Neural cell (in vitro differentiated cells): Measurements from ENCODE around the gene FBLN2. TPM values are rescaled to one million over a fixed set of nuclear protein-coding genes. Genes with fewer than 3 reads are reported as not detected.

Source experiments
- H2AFZ ChIP-seq: fragments of 200-600, 300-800 bp; sonication (generic), shearing (Covaris generic); 2 replicates; pipeline ENCODE4 v1.6.0; 2014; ENCODE audit warnings: low read depth, mild to moderate bottlenecking, antibody characterized with exemption, low read length, moderate library complexity
- H3F3A ChIP-seq: fragments of 200-600 bp; shearing (Covaris generic); 2 replicates; pipeline ENCODE4 v1.6.1; 2016; ENCODE audit warnings: mild to moderate bottlenecking, moderate library complexity, mixed read lengths, antibody characterized with exemption, low read length; ENCODE audit not compliant: insufficient read depth, poor library complexity, severe bottlenecking
- H3K27ac ChIP-seq: fragments of 200-600, 300-800 bp; sonication (generic), shearing (Covaris generic); 2 replicates; pipeline ENCODE4 v1.5.1; 2014; ENCODE audit warnings: mild to moderate bottlenecking, low read length, moderate library complexity
- H3K27me3 ChIP-seq: fragments of 300-800, 200-600 bp; sonication (generic), shearing (Covaris generic); 2 replicates; pipeline ENCODE4 v1.6.0; 2014; ENCODE audit warnings: mild to moderate bottlenecking, low read depth, low read length, moderate library complexity; ENCODE audit not compliant: insufficient read depth
- H3K36me3 ChIP-seq: fragments of 300-800, 200-600 bp; sonication (generic), shearing (Covaris generic); 2 replicates; pipeline ENCODE4 v1.5.1; 2014; ENCODE audit warnings: mild to moderate bottlenecking, antibody characterized with exemption, low read length, moderate library complexity; ENCODE audit not compliant: insufficient read depth
- H3K4me2 ChIP-seq: fragments of 300-800, 200-600 bp; sonication (generic), shearing (Covaris generic); 2 replicates; pipeline ENCODE4 v1.6.0; 2014; ENCODE audit warnings: mild to moderate bottlenecking, low read length
- H3K4me3 ChIP-seq: fragments of 300-800, 200-600 bp; sonication (generic), shearing (Covaris generic); 2 replicates; pipeline ENCODE4 v1.5.1; 2014; ENCODE audit warnings: mild to moderate bottlenecking, low read length, moderate library complexity
- H3K79me2 ChIP-seq: fragments of 200-600 bp; shearing (Covaris generic); replicated peaks from 2 replicates; pipeline ENCODE4 v1.6.0; 2014; ENCODE audit warnings: mild to moderate bottlenecking, low read length, moderate library complexity; ENCODE audit not compliant: insufficient read depth
- H3K9ac ChIP-seq: fragments of 300-800, 200-600 bp; sonication (generic), shearing (Covaris generic); 2 replicates; pipeline ENCODE4 v1.6.1; 2016; ENCODE audit warnings: mild to moderate bottlenecking, low read length, mixed read lengths
- H3K9me2 ChIP-seq: fragments of 200-600 bp; shearing (Covaris generic); 2 replicates; pipeline ENCODE4 v1.6.1; 2016; ENCODE audit warnings: mild to moderate bottlenecking, low read length, mixed read lengths; ENCODE audit not compliant: insufficient read depth
- H3K9me3 ChIP-seq: fragments of 200-600, 300-800 bp; sonication (generic), shearing (Covaris generic); 2 replicates; pipeline ENCODE4 v1.6.1; 2016; ENCODE audit warnings: mild to moderate bottlenecking, mixed run types, low read length, moderate library complexity, mixed read lengths
- H4K20me1 ChIP-seq: fragments of 200-600 bp; shearing (Covaris generic); 2 replicates; pipeline ENCODE4 v1.6.1; 2016; ENCODE audit warnings: mild to moderate bottlenecking, mixed run types; ENCODE audit not compliant: insufficient read depth
- CTCF ChIP-seq: fragments of 450-650 bp; IDR thresholded peaks from 2 replicates; pipeline ENCODE4 v1.5.1; 2014; ENCODE audit warnings: antibody characterized with exemption, mild to moderate bottlenecking, moderate library complexity; ENCODE audit not compliant: poor library complexity, severe bottlenecking
- EP300 ChIP-seq: fragments of 450-650 bp; conservative IDR thresholded peaks from 2 replicates; pipeline ENCODE4 v1.6.1; 2014; ENCODE audit warnings: antibody characterized with exemption, mild to moderate bottlenecking, moderate library complexity; ENCODE audit not compliant: poor library complexity, severe bottlenecking
- EZH2 ChIP-seq: fragments of 200-600, 300-800 bp; shearing (Covaris generic), sonication (generic); IDR thresholded peaks from 2 replicates; pipeline ENCODE4 v1.6.1; 2014; ENCODE audit warnings: antibody characterized with exemption, low read length, borderline replicate concordance, mild to moderate bottlenecking; ENCODE audit not compliant: insufficient read depth, poor library complexity, severe bottlenecking
- MXI1 ChIP-seq: fragments of 450-650 bp; conservative IDR thresholded peaks from 2 replicates; pipeline ENCODE4 v1.6.1; 2014; ENCODE audit warnings: antibody characterized with exemption, mild to moderate bottlenecking; ENCODE audit not compliant: poor library complexity, severe bottlenecking
- POLR2AphosphoS5 ChIP-seq: IDR thresholded peaks from 2 replicates; pipeline ENCODE4 v1.6.1; 2012
- RAD21 ChIP-seq: fragments of 450-650 bp; conservative IDR thresholded peaks from 2 replicates; pipeline ENCODE4 v1.6.1; 2014; ENCODE audit warnings: antibody characterized with exemption, mild to moderate bottlenecking, moderate library complexity
- REST ChIP-seq: IDR thresholded peaks from 2 replicates; pipeline ENCODE4 v1.6.1; 2012; ENCODE audit warnings: borderline replicate concordance
- SMC3 ChIP-seq: fragments of 450-650 bp; conservative IDR thresholded peaks from 2 replicates; pipeline ENCODE4 v1.6.1; 2014; ENCODE audit warnings: antibody characterized with exemption, mild to moderate bottlenecking, moderate library complexity; ENCODE audit not compliant: poor library complexity
- TAF1 ChIP-seq: IDR thresholded peaks from 2 replicates; pipeline ENCODE4 v1.6.1; 2012; ENCODE audit warnings: low read depth
- polyA plus RNA-seq: library from polyadenylated mRNA; depleted of rRNA; stranded (reverse); fragments of >200 nt; gene quantifications from 2 replicates; pipeline ENCODE4 v1.2.3, GENCODE V29; 2014

FBLN2 gene
- polyA plus RNA-seq, 1 donor from 2014 or later = 0.37 TPM

- Histone ChIP-seq H3K4me2 (no peak overlapping the region), H3K4me3 (no peak overlapping the region), H3K27me3 (no peaks in the 10 kb centered on the region), H3K79me2 (no peaks in the 10 kb centered on the region), H2AFZ (no peak overlapping the region), H3K9ac (no peak overlapping the region), H3K9me2 (no peaks in the 10 kb centered on the region), H3K36me3 (no peaks in the 10 kb centered on the region), H3F3A (no peaks in the 10 kb centered on the region), H3K27ac (no peak overlapping the region), H4K20me1 (no peaks in the 10 kb centered on the region), H3K9me3 (no peaks in the 10 kb centered on the region)
- TF ChIP-seq SMC3 (no peak), EP300 (no peak), TAF1 (no peak), POLR2AphosphoS5 (no peak), MXI1 (no peak), REST (no peak), RAD21 (no peak), EZH2 (no peak), CTCF (no peak)
Measured at GRCh38 chr3:13518516-13518953, 30.4 kb upstream of the FBLN2 start.

- no peak overlapping the region for H3K4me3 ChIP-seq
- H3K36me3 ChIP-seq = no peaks in the 10 kb centered on the region
- H3K9me3 ChIP-seq = no peaks in the 10 kb centered on the region
- no peak overlapping the region for H3K27ac ChIP-seq
- no peaks in the 10 kb centered on the region for H3K9me2 ChIP-seq
- no peak overlapping the region for H3K9ac ChIP-seq
- H3K79me2 ChIP-seq = no peaks in the 10 kb centered on the region
- no peaks in the 10 kb centered on the region for H4K20me1 ChIP-seq
- H3K27me3 ChIP-seq = no peaks in the 10 kb centered on the region
- H2AFZ ChIP-seq = no peak overlapping the region
- no peaks in the 10 kb centered on the region for H3F3A ChIP-seq
- TF ChIP-seq POLR2AphosphoS5 (no peak), MXI1 (no peak), TAF1 (no peak), EZH2 (no peak), EP300 (no peak), RAD21 (no peak), REST (no peak), CTCF (no peak), SMC3 (no peak)
- no peak overlapping the region for H3K4me2 ChIP-seq
Measured at GRCh38 chr3:13519006-13519791, 29.7 kb upstream of the FBLN2 start.
